Fibroblast of mammary gland (primary cell): ENCODE results near the gene WFDC5.
A peak's percentile ranks its signal among the peaks of the same experiment; 100 is the strongest.

ENCODE experiments used
- DNase-seq: peaks from one replicate; pipeline ENCODE4 v3.0.0-alpha.2; 2010; ENCODE audit warnings: low read depth
- H3K4me3 ChIP-seq: 2 replicates; pipeline ENCODE4 v1.5.1; 2011; ENCODE audit warnings: low read depth, mild to moderate bottlenecking, low read length, moderate library complexity; ENCODE audit not compliant: control insufficient read depth
- CTCF ChIP-seq: conservative IDR thresholded peaks from 2 replicates; pipeline ENCODE4 v1.5.1; 2011; ENCODE audit warnings: low read depth, low read length, inconsistent platforms; ENCODE audit not compliant: control insufficient read depth, insufficient read depth

WFDC5 gene

GRCh38 chr20:45115386-45115774 lies 406 bp upstream of the WFDC5 start:
- no peak for DNase-seq
- TF ChIP-seq CTCF: no peak
- no peak overlapping the region for H3K4me3 ChIP-seq

- TF ChIP-seq CTCF: no peak
- no peak overlapping the region for H3K4me3 ChIP-seq
- DNase-seq: no peak
Measured at GRCh38 chr20:45113865-45114264, 1.1 kb downstream of the WFDC5 start.

- DNase-seq: no peak
- TF ChIP-seq CTCF: no peak
- no peak overlapping the region for H3K4me3 ChIP-seq
Measured at GRCh38 chr20:45112754-45113153, 2.2 kb downstream of the WFDC5 start.

GRCh38 chr20:45111799-45112471 lies 3.0 kb downstream of the WFDC5 start:
- no peak overlapping the region for H3K4me3 ChIP-seq
- no peak for DNase-seq
- peak; percentile 36 for TF ChIP-seq CTCF

GRCh38 chr20:45111285-45111684 lies 3.7 kb downstream of the WFDC5 start:
- TF ChIP-seq CTCF: no peak

GRCh38 chr20:45110301-45110700 lies 4.7 kb downstream of the WFDC5 start:
- H3K4me3 ChIP-seq: no peak overlapping the region
- DNase-seq: no peak
- TF ChIP-seq CTCF: no peak

More at GRCh38 chr20:45111285-45111684, 3.7 kb downstream of the WFDC5 start:
- H3K4me3 ChIP-seq: no peak overlapping the region
- DNase-seq: no peak

- TF ChIP-seq CTCF: no peak
- H3K4me3 ChIP-seq: no peak overlapping the region
- no peak for DNase-seq
Measured at GRCh38 chr20:45109634-45110033, 5.3 kb downstream of the WFDC5 start.
